Stimulated activated CD4-positive, alpha-beta T cell treated with anti-CD3 and anti-CD28 coated beads, TNF-alpha, amount 100 ng/mL, for 24 hours (primary cell): ENCODE data around the gene DUS3L.

ENCODE experiments used
- DNase-seq, 3 experiments: peaks; one replicate each; pipeline ENCODE4 v3.0.0-alpha.2; 2020; ENCODE audit warnings: low read depth in 3 of 3

The DUS3L gene

DNA sequence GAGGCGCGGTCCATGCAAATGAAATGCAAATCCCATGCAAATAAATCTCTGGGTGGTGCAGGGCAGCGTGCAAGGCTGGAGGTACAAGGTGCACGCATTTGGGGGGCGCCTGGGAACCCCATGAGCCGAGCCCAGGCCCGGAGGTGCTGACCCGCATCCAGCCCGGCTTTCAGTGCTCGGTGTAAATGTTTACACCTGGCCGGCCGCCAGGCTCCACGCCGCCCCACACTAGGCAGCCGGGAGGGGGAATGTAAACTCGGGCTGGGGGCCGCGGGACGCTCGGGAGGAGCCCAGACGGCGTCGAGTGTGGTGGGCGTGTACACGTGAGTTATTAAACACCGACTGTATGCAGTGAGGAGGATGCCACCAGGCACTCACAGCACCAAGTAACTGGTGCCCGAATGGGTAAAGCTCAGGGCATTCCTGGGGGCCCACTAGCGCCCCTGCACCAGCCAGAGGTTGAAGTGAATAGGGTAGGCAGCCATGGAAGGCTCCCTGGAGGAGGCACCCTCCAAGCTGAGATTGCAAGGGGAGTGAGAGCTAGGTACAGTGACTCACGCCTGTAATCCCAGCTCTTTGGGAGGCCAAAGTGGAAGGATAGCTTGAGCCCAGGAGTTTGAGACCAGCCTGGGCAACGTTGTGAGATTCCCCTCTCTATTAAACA is 31.4 kb upstream of the DUS3L start:
- no peak for DNase-seq

DNA sequence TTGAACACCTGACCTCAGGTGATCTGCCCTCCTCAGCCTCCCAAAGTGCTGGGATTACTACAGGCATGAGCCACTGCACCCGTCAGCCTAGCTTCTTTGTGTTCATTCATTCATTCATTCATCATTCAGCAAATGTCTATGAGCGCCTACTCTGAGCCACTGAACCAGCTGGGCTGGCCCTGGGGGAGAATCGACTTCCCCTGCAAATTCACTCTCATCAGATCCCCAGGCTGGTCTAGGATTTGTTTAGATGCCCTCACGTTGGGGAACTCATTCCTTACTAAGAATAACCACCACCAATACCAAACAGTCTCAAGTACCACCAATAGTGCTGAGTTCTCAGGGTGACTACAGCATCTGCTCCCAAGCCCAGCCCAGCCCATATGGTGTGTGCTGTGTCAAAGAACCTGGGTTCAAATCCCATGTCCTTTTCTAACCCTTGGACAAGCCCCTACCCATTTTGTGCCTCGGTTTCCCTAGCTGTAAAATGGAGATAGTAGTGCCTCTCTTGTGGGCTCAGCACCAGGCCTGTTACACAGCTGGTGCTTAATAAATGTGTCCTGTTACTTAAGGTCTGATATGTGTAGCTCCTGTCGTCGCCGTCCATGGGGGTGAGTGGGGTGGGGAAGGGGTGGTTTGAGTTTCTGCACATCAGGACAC is 30.7 kb upstream of the DUS3L start:
- no peak for DNase-seq

- no peak for DNase-seq
Observed at GRCh38 chr19:5820785-5821184, 29.8 kb upstream of the DUS3L start.

GRCh38 chr19:5818594-5818993 is 27.6 kb upstream of the DUS3L start:
- DNase-seq: no peak

GRCh38 chr19:5817218-5817617 is 26.3 kb upstream of the DUS3L start:
- DNase-seq: no peak

- DNase-seq: no peak
Observed at GRCh38 chr19:5814852-5815246, 23.9 kb upstream of the DUS3L start.

DNA sequence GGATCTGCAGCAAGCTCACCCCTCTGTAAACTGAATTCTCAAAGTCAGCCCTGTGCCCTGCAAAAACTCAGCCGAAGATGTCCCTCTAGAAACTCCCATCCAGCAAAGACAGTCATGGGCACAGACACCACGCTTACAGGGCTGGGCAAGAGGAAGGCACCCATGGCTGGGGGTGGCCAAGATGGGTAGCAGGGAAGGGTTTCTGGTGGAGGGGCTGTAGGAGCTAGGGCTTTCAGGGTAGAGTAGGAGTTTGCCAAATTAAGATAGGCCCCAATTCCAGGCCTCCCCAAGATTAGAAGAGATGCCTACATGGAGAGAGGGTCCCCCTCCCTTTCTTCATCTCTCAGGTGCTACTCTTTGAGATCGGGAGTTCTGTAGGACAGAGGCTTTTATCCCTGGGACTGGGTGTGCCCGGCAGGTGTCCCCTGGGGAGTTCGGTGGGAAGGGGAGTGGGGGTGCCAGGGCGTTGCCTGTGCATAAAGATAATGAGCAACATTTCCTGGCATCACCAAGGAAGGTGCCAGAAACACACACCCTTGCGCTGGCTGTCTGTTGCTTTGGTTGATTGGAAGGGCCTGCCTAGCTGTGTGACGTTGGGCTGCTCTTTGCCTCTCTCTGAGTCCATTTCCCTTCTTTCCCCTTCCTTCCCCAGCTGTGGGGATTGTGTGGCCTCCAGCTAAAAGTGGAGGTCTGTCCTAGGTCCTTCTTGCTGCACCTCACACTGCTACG is 23.3 kb upstream of the DUS3L start:
- no peak for DNase-seq

- DNase-seq: no peak
Observed at GRCh38 chr19:5811117-5811516, 20.2 kb upstream of the DUS3L start.

- DNase-seq: no peak
Observed at GRCh38 chr19:5809469-5809868, 18.5 kb upstream of the DUS3L start.

- no peak for DNase-seq
Observed at GRCh38 chr19:5809053-5809452, 18.1 kb upstream of the DUS3L start.

DNA sequence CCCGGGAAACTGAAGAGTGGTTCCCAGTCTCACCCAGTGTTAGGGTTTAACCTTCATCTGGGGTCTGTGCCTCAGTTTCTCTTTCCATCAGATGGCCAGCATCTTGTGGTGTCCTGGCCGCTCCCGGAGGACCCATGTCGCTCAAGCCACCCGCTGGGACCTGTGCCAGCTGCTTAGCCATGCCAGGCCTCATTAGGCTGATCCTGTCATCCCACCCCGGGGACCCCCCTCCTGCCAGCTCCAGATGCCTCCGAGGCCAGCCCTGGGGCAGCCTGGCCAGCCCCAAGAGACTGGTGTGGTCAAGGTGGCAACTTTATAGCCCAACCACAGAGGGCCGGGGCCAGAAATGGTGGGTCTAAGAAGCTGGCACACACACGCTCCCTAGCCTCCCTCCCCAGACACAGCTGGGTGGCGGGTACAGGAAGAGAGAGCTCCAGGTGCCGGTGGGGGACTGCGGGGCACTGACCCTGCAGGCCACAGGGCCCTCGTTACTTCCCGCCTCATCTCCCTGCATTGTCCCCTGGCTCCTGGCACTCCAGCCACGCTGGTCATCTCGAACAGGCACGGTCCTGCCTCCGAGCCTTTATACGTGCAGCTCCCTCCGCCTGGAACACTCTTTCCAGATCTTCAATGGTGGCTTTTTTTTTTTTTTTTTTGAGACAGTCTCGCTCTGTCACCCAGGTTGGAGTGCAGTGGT is 17.3 kb upstream of the DUS3L start:
- no peak for DNase-seq

- DNase-seq: no peak
Observed at GRCh38 chr19:5806905-5807304, 15.9 kb upstream of the DUS3L start.

DNA sequence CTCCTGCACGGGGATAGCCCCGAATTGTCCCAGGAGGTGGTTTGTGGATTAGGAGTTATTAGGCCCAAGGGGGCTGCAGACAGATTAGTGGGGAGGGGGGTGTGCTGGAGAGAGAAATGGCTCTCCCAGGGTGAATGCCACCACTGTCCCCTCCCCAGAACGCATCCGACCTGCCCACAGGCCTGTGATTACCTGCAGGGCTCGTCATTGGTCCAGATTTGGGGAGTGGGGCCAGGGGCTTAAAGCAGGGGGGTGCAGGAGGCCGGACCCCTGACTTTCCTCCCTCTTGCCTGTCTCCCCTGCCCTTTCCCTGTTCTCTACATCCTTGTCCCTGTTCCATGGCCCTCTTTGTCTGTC is 15.1 kb upstream of the DUS3L start:
- DNase-seq: no peak

- peak in 1 of 3 experiments; percentile 63 for DNase-seq
Observed at GRCh38 chr19:5805462-5806132, 14.6 kb upstream of the DUS3L start.

DNA sequence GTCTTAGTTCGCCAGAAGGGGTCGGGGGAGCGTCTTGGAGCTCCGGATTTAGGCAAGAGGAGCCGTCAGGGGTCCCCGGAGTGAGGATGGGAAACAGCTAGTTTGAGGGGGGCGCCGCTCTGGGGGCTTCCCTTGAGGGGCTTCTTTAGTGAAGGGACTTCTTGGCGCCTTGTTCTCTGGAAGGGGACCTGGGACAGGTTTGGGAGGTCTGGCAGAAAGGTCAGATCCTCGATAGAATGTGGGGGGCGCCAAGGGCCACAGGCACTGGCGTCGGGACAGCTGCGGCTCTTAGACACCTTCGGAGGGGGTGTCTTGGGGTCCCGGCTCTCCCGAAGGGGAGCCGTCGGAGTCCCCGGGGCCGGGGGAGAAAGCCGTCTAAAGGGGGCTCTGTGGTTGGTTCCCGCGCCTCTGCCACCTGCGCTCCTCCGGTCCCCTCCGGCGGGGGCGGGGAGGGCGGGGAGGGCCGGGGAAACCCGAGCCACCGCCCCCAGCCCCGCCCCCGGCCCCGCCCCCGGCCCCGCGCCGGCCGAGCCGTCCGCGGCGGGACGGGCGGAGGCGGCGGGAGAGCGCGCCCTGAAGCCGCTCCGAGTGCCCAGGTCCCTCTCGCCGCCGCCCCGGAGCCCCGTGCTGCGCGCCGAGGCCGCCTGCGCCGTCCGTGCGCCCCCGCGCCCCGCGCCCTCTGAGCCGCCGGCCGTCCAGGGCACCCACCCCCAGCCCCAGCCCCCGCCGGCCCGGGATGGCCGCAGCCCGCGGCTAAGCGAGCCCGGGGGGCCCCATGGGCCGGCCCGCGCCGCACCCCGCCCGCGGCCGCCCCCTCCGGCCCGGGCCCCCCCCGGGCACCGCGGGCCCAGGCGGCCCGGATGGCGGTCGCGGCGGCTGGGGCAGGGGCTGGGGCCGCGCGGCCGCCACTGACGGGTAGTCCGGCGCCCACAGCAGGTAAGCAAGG is 13.8 kb upstream of the DUS3L start, which contains the start of gene NRTN:
Gene NRTN (plus strand): TSS at position 552 of the 946 bp plus-strand sequence. CDS start 19,099 bp downstream, outside the sequence.
- DNase-seq: peak in 1 of 3 experiments; percentile 50

DNA sequence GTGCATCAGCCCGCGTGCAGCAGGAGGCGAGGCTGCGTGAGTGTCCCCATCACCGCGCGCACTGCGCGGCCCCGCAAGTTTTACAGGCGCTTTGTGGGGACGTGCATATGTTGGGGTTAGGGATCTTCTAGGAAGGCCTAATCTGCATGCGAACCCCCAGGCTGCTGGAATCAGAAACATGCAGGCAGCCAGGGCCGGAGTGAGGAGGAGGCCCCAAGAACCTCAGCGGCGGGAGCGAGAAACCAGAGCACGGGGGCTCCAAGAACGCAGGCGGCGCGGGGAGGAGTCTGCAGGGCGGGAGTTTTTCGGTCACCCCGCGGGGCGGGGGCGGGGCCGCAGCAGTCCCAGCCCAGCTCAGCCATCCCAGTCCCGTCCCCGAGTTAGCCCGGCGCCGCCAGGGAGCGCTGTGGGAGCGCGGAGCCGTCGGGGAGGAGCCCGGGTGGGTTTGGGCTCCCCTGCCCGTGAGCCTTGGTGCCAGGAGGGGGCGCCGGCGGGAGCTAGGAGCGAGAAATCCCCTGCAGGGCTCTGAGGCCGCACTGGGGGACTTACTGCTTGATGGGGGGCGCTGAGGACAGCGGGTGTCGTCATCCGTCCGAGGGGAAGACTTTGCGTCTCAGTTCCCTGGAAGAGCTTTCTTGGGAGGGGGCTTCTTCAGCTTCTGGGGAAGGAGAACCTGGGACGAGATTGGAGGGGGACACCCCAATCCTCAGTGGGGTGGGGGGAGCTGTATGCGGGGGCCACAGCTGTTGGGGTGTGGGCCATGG is 13.0 kb upstream of the DUS3L start:
- DNase-seq: peak; percentile 83 to 95 (median 86)

DNA sequence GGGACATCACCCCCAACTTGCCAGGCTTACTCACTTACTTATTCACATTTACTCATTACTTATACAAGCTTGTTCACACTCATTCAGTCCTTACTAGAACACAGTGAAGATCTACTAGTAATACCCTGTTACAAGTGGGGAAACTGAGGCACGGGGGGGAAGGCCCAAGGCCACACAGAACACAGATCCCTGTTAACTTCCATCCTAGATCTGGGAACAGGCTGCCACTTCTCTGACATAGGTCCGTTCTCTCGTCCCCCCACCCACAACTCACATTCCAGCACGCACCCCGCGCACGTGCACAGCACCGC is 12.4 kb upstream of the DUS3L start:
- no peak for DNase-seq

GRCh38 chr19:5801796-5802619 is 11.0 kb upstream of the DUS3L start:
- peak in 1 of 3 experiments; percentile 25 for DNase-seq
